Measurements from ENCODE around the gene BLMH. TPM values are rescaled to one million over a fixed set of nuclear protein-coding genes. Genes with fewer than 3 reads are reported as not detected.
"Not testable (repeated sequence)": the region's sequence is repeated elsewhere in the genome, so short reads cannot be mapped to it uniquely, and the experiment has no call there.

The BLMH gene
- total and polyA plus RNA-seq, 8 donors = 11.8 to 24.6 (median 17.6) TPM

DNA sequence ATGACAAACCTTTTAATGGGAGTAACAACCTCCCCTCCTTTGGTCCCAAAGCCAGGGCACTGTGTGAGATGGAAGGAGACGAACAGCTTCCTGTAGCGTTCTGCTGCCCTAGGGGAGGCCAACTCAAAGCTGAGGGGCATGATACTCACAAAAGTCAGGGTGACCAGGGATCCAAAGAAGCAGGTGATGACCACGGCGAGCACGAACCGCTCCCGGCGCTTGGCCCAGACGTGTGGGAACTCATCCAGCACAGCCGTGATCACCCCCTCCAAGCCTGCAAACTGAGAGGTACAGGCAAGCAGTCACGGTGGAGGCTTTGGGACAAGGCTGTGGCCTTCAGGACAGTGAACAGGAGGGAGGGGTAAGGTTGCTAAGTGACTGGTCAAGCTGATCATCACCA is 81.4 kb downstream of the BLMH start:
- FAIRE-seq = no peak
- no peak for TF ChIP-seq CTCF (IDR thresholded peaks at IDR 0.05)
- WGBS, 2 donors = 77 to 87% methylated on average over 11 of the region's 11 CpGs
- intact Hi-C loops (cut with DNase I) = no loop called here
- no peak overlapping the region for H3K4me3 ChIP-seq
- no peak overlapping the region for H3K27ac ChIP-seq
- H3K36me3 ChIP-seq = no peaks in the 10 kb centered on the region
- no peaks in the 10 kb centered on the region for H3K4me1 ChIP-seq
- DNase-seq = no peak
- H3K9me3 ChIP-seq = no peaks in the 10 kb centered on the region
- no peaks in the 10 kb centered on the region for H3K27me3 ChIP-seq
- no peak for ATAC-seq

DNA sequence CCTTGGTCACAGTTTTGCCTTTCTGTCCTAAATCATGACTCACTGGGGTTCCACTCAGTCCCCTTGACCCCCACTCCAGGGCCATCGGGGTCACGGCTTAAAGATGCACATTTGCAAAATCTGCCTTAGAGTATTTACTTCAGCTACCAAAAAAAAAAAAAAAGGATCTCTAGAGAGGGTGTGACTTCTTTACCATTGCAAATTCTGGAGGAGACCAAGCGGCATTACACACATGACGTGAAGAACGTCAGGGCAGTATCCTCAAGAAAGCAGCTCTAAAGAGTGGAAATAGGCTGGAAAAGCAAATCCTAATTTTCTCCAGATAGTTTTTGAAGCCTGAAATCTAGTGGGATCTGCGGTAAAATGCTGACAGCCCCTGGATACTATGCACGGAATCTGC is 81.8 kb downstream of the BLMH start:
- FAIRE-seq = no peak
- no peak for ATAC-seq
- intact Hi-C loops (cut with DNase I) = no loop called here
- TF ChIP-seq CTCF (IDR thresholded peaks at IDR 0.05) = no peak
- Histone ChIP-seq H3K27me3 (no peaks in the 10 kb centered on the region), H3K4me3 (no peak overlapping the region), H3K4me1 (no peaks in the 10 kb centered on the region), H3K27ac (no peak overlapping the region), H3K36me3 (no peaks in the 10 kb centered on the region), H3K9me3 (no peaks in the 10 kb centered on the region)
- DNase-seq = no peak
- WGBS, 2 donors = 79 to 84% methylated on average over 7 of the region's 7 CpGs

DNA sequence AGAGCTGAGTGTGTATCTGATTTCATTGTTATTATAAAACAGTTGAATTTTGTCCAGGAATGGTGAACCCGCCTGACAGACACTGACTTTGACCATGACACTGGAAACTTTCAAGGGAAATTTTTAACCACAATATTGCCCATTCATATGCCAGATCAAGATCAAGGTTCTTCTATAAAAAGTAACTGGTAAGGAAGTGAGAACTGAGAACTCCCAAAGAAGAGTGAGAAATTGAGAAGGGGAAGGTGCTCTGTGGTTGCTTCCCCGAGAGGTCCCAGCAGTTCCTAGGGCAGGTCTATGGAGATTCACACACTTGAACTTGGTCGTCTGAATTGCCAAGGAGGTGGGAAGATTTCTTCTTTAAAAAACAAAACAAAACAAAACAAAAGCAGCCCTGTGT is 83.5 kb downstream of the BLMH start:
- ATAC-seq = no peak
- H3K27ac ChIP-seq = no peak overlapping the region

GRCh38 chr17:30207655-30208054 is 84.1 kb downstream of the BLMH start:
- H3K27me3 ChIP-seq = no peaks in the 10 kb centered on the region
- ATAC-seq (no peak), FAIRE-seq (no peak), DNase-seq (no peak)
- TF ChIP-seq CTCF (IDR thresholded peaks at IDR 0.05) = no peak
- WGBS, 2 donors = 68 to 78% methylated on average over 9 of the region's 9 CpGs
- H3K9me3 ChIP-seq = no peaks in the 10 kb centered on the region
- H3K36me3 ChIP-seq = no peaks in the 10 kb centered on the region
- no peak overlapping the region for H3K4me3 ChIP-seq
- no peak overlapping the region for H3K27ac ChIP-seq
- H3K4me1 ChIP-seq = no peaks in the 10 kb centered on the region
- intact Hi-C loops (cut with DNase I) = no loop called here

More for the DNA sequence above, 83.5 kb downstream of the BLMH start:
- no peaks in the 10 kb centered on the region for H3K36me3 ChIP-seq
- no peak overlapping the region for H3K4me3 ChIP-seq
- DNase-seq (no peak), FAIRE-seq (no peak)
- H3K4me1 ChIP-seq = no peaks in the 10 kb centered on the region
- no peak for TF ChIP-seq CTCF (IDR thresholded peaks at IDR 0.05)
- H3K27me3 ChIP-seq = no peaks in the 10 kb centered on the region
- H3K9me3 ChIP-seq = no peaks in the 10 kb centered on the region
- 53 to 63% methylated on average over 3 of the region's 3 CpGs for WGBS, 2 donors
- intact Hi-C loops (cut with DNase I) = no loop called here

DNA sequence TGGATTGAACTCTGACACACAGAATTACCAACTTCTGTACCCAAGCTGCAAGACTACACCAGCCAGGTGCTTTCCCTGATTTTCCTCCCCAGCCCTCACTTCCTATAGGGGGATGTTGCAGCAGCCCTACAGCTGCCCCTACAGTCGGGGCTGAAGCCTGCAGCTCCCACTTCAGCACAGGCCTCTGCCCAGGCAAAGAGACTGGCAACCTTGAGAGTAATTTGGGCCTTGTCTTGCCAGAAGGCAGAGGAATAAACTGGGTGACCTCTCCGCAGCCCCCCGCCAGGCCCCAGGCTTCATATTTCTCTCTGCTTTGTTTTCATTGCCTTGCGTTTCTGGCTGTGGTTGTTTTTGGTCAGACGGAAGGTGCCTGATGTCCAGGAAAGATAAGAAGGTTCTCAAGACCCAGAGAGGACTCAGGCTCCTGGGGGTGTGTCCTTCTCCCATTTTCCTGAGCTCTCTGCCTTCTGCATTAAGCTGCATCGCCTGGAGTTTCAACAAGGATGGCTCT is 88.2 kb downstream of the BLMH start:
- intact Hi-C loops (cut with DNase I) = no loop called here

DNA sequence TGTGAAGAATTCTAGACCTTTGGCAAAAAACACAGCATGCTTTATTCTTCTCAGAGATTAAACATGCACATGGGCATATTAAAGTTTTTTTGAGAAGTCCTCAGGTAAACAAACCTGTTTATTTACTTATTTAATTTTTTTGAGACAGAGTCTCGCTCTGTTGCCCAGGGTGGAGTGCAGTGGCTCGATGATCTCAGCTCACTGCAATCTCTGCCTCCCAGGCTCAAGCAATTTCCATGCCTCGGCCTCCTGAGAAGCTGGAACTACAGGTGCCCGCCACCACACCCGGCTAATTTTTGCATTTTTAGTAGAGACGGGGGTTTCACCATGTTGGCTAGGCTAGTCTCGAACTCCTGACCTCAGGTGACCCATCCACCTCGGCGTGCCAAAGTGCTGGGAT is 91.1 kb downstream of the BLMH start:
- DNase-seq; ATAC-seq; H3K27ac ChIP-seq; H3K9me3 ChIP-seq; H3K27me3 ChIP-seq; H3K4me3 ChIP-seq; H3K4me1 ChIP-seq; intact Hi-C loops (cut with DNase I); FAIRE-seq; H3K36me3 ChIP-seq: not testable (repeated sequence)
- WGBS, 2 donors = 80 to 95% methylated on average over 8 to 9 of the region's 9 CpGs

More for the DNA sequence above, 88.2 kb downstream of the BLMH start:
- Histone ChIP-seq H3K27me3 (no peaks in the 10 kb centered on the region), H3K4me1 (no peaks in the 10 kb centered on the region), H3K27ac (no peak overlapping the region), H3K4me3 (no peak overlapping the region), H3K9me3 (no peaks in the 10 kb centered on the region), H3K36me3 (no peaks in the 10 kb centered on the region)
- no peak for TF ChIP-seq CTCF (IDR thresholded peaks at IDR 0.05)
- ATAC-seq (no peak), DNase-seq (no peak), FAIRE-seq (no peak)
- WGBS, 2 donors = 79 to 89% methylated on average over 6 of the region's 6 CpGs
